H54 (cell line): ENCODE measurements around the gene FGF1.

ENCODE experiments used
- DNase-seq: peaks from one replicate; pipeline ENCODE4 v3.0.0; 2011; ENCODE audit warnings: low spot score, mixed read lengths; ENCODE audit not compliant: insufficient read length
- FAIRE-seq: peaks from 3 replicates; lab custom pipeline; 2011; peaks lifted over from hg19 to GRCh38; lab: Jason Lieb, UNC
- POLR2A ChIP-seq: IDR thresholded peaks from 2 replicates; pipeline ENCODE4 v1.6.1; 2011; ENCODE audit warnings: low read depth, mild to moderate bottlenecking, low read length

The FGF1 gene

DNA sequence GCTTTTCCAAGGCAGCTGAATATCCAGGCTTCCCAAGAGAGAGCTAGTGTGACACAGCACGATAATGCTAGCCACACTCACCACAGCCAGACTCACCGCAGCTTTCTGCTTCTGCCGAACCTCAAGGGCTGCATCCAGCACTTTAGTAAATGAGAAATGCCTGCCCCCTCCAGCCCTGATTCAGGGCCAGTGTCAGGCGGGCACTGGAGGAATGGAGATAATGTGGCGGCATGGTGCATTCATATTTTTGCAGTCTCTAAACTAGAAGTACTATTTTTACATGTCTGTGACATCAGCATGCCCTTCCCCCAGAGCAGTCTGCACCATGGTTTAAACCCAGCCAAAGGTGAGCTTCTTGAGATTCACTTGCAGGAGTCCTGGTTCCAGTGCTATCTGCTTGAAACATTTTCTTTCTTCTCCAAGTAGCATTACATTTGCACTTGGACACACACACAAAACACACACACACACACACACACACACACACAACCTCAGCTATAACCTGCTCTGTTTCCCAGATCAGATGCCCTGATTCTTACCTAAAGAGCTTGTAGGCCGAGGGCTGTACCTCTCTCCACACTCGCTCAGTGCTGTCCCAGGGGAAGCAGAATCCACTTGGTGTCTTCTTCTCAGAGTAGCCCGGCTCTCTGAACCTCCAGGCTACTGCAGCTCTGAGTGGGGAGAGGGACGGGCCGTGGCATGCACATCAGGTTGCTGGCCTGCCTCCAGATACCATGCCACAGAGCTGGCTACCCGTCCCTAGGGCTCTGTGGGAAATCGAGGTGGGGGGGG lies at the start of gene FGF1:
FGF1 (minus strand) TSS at position 673 of the 792 bp plus-strand sequence. CDS start 71,963 bp downstream, outside the sequence.
- no peak for FAIRE-seq
- DNase-seq: no peak
- TF ChIP-seq POLR2A: no peak

DNA sequence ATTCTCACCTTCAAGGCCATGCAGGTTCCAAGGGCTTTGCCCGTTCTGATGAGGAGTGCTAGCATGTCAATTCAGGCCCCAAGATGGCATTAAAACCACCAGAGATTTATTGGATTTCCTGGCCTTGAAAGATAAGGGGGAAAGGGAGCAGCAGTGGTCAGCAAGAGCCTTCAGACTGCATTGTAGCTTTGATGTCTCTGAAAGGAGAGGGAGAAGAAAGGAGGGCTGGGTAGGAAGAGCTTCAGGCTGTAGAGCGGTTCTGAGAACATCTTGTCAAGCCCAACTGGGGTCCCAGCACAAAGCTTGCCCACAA lies 41.8 kb upstream of the FGF1 start:
- FAIRE-seq (no peak), DNase-seq (no peak)
- no peak for TF ChIP-seq POLR2A

DNA sequence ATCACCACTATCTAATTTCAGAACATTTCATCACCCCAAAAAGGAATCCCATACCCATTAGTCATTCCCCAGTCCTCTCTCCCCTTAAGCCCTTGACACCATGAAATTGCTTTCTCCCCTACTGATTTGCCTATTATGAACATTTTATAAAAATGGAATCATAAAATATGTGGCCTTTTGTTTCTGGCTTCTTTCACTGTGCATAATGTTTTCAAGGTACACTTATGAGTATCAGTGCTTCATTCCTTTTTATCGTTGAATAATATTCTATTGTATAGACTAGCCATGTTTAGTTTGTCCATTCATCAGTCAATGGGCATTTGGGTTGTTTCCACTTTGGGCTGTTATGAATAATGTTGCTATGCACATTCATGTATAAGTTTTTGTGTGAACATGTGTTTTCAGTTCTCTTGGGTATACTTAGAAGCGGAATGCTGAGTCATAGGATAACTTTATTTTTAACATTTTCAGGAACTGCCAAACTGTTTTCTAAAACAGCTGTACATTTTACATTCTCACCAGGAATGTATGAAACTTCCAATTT lies 40.4 kb upstream of the FGF1 start:
- FAIRE-seq (no peak), DNase-seq (peak; percentile 11)
- TF ChIP-seq POLR2A: no peak

- no peak for FAIRE-seq
- no peak for TF ChIP-seq POLR2A
- no peak for DNase-seq
Measured at GRCh38 chr5:142725231-142726187, 39.6 kb upstream of the FGF1 start.

GRCh38 chr5:142724821-142725220 lies 38.9 kb upstream of the FGF1 start:
- no peak for DNase-seq
- no peak for TF ChIP-seq POLR2A
- no peak for FAIRE-seq

GRCh38 chr5:142722896-142723295 lies 37.0 kb upstream of the FGF1 start:
- no peak for FAIRE-seq
- TF ChIP-seq POLR2A: no peak
- no peak for DNase-seq

DNA sequence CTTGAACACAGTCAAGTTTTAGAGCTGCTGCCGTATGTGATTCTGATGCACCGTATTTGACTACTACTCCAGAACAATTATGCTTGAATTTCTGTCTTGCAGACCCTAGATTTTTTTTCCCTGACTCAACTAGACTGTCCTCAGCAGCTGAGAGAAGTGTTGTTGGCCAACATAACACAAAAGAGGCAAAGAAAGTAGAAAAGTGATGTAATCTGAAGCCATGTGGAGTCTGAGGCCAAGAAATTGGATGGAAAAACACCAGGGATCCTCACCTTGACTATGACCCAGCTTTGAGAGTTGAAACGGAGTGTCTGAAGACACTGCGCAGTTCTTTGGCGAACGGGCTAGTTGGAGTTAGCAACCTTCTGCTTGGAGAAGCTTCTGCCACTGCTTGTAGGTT lies 36.3 kb upstream of the FGF1 start:
- TF ChIP-seq POLR2A: no peak
- DNase-seq (no peak), FAIRE-seq (no peak)

DNA sequence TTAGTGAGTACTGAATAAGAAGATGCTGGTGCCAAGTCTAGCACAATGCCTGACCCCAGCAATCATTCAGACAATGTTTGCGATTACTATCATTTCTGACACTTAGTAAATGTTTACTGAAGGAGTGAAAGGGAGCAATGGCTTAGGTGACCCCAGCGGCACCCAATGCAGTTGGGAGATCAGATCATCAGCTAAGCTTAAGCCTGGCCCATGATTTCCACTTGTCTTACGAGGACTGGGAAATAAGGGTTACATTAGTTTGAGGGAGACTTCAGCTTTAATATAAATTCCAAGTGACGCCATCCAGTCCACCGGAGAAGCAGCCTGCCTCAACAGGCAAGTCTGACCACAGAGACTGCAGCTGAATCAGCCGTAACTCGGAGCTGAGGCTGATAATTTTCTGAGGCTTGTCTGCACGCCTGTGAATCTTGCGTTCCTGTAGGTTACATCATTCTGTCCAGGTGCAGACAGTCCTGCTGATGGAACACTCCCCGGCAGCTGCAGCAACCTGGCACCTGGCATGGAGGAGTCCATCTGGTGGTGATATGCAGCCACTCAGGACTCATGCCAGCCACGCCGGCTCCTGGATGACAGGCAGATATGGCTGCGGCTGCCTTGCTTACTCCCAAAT lies 34.9 kb upstream of the FGF1 start:
- FAIRE-seq (no peak), DNase-seq (no peak)
- TF ChIP-seq POLR2A: no peak

- TF ChIP-seq POLR2A: no peak
- DNase-seq (no peak), FAIRE-seq (no peak)
Measured at GRCh38 chr5:142719836-142720370, 34.0 kb upstream of the FGF1 start.

- no peak for TF ChIP-seq POLR2A
- FAIRE-seq (no peak), DNase-seq (no peak)
Measured at GRCh38 chr5:142717582-142718215, 31.8 kb upstream of the FGF1 start.

DNA sequence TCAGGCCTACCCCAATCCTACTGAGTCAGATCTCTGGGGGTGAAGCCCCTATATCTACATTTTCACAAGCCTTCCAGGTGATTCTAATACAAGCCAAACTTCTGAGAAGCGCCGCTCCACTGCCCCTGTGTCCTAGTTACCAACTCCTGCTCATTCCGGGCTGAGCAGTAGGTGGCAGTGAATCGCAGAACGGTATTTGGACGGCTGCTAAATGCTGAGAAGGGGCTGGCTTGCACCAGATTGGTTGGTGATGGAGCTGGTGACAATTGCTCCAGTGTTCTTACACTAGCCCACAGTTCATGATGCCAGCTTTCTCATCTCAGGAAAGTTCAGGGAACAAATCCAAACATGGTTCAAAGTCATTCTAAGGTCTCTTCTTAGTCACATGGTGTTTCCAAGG lies 31.1 kb upstream of the FGF1 start:
- DNase-seq: no peak
- TF ChIP-seq POLR2A: no peak
- peak; percentile 30 for FAIRE-seq

GRCh38 chr5:142715291-142715690 lies 29.4 kb upstream of the FGF1 start:
- DNase-seq: no peak
- no peak for FAIRE-seq
- no peak for TF ChIP-seq POLR2A

GRCh38 chr5:142713121-142713706 lies 27.3 kb upstream of the FGF1 start:
- no peak for TF ChIP-seq POLR2A
- DNase-seq (peak; percentile 68), FAIRE-seq (no peak)

- TF ChIP-seq POLR2A: no peak
- FAIRE-seq (no peak), DNase-seq (no peak)
Measured at GRCh38 chr5:142703153-142703552, 17.3 kb upstream of the FGF1 start.
